GM12875 (cell line): ENCODE data around the gene PALLD.

Source experiments
- H3K4me3 ChIP-seq: one replicate; pipeline ENCODE4 v1.5.1; 2011; ENCODE audit warnings: low read depth, low read length, control low read depth
- TF ChIP-seq, protein P1 (sequence below): IDR thresholded peaks from 2 replicates; pipeline ENCODE4 v1.5.1; 2011; ENCODE audit warnings: low read depth, mild to moderate bottlenecking, control low read depth, inconsistent platforms, low read length, moderate library complexity, borderline replicate concordance; ENCODE audit not compliant: insufficient read depth

PALLD gene

DNA sequence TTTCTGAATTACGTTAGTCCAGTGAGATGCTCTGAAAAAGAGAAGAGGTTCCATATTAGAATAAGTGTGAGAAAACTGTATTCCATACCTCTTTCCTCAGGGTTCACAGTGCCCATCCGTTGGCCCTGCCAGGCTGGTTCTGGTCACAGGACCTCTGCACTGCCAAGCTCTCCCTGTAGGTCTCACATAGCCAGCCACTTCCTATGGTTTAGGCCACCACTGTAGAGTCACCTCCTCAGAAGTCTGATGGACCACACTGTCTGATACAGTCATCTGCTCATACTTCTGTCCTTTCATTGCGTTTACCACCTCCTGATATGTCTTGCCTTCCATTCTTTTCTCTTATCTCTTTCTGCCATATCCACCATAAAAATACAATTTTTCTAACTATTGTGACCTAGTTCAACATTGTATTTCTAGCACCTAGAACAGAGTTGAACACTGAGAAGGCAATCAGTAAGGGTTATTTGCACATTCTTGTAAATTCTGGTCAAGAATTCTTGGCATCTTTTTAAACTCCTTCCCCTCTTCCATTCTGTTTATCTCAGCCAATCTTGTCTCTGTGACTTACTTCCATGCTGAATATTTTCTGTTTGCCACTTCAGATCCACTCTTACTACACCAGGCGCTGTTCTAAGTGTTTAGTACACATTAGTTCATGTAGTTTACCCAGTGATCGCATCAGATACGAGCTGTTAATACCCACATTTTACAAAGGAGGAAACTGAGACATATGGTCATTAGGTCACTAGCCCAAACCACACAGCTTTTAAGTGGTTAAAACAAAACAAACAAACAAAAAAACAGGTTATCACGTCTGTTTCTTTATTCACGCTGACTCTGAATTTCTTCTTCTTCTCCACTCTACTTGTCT lies 387.6 kb downstream of the PALLD start:
- no peak overlapping the region for H3K4me3 ChIP-seq
- TF ChIP-seq, protein P1, sequence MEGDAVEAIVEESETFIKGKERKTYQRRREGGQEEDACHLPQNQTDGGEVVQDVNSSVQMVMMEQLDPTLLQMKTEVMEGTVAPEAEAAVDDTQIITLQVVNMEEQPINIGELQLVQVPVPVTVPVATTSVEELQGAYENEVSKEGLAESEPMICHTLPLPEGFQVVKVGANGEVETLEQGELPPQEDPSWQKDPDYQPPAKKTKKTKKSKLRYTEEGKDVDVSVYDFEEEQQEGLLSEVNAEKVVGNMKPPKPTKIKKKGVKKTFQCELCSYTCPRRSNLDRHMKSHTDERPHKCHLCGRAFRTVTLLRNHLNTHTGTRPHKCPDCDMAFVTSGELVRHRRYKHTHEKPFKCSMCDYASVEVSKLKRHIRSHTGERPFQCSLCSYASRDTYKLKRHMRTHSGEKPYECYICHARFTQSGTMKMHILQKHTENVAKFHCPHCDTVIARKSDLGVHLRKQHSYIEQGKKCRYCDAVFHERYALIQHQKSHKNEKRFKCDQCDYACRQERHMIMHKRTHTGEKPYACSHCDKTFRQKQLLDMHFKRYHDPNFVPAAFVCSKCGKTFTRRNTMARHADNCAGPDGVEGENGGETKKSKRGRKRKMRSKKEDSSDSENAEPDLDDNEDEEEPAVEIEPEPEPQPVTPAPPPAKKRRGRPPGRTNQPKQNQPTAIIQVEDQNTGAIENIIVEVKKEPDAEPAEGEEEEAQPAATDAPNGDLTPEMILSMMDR, result no peak

DNA sequence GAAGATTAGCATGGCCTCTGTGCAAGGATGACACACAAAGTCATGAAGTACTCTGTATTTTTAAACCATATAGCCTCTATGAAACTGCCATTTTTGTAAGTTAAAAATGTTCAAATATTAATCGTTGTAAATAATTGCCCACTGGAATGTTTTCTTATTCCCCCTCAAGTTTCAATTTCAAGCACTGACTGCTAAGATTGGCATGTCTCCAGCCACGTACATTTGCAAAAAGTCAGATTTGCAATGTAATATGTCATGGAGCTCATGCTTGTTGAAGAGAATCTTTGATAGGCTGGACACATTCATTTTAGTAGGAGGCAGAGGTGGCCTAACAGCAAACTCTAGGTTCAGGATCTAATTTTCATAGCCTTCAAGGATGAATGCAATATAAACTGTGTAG lies 388.5 kb downstream of the PALLD start:
- TF ChIP-seq, protein P1, result no peak
- H3K4me3 ChIP-seq, result no peak overlapping the region

DNA sequence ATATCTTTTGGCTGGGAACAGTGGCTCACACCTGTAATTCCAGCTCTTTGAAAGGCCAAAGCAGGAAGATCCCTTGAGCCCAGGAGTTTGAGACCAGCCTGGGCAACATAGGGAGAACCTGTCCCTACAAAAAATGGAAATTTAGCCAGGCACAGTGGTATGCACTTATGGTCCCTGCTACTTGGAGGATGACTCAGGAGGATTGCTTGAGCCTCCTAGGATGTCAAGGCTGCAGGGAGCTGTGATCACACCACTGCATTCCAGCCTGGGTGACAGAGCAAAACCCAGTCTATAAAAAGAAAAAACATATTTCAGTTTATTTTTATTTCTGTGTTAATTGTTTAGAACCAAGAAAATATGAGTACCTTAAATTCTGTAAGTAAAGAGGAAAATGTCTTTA lies 389.5 kb downstream of the PALLD start:
- no peak overlapping the region for H3K4me3 ChIP-seq
- TF ChIP-seq, protein P1, result no peak

DNA sequence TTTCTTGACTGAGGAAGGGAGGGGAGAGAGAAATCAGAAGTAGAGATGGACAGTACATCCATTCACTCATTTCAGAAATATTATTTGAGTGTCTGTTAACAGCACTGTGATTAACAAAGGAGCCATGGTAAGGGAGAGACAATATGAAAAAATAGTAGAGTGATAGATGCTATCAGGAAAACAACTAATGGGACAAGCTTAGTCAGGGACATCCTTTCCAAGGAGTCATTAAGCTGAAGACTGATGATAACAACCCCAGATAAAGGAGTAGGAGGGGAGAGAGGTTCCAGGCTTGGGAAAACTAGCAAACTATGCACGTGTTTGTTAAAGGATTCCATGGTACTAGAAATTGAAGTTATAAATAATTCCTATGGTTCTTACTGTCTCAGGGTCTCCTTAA lies 391.0 kb downstream of the PALLD start:
- no peak overlapping the region for H3K4me3 ChIP-seq
- TF ChIP-seq, protein P1, result no peak

DNA sequence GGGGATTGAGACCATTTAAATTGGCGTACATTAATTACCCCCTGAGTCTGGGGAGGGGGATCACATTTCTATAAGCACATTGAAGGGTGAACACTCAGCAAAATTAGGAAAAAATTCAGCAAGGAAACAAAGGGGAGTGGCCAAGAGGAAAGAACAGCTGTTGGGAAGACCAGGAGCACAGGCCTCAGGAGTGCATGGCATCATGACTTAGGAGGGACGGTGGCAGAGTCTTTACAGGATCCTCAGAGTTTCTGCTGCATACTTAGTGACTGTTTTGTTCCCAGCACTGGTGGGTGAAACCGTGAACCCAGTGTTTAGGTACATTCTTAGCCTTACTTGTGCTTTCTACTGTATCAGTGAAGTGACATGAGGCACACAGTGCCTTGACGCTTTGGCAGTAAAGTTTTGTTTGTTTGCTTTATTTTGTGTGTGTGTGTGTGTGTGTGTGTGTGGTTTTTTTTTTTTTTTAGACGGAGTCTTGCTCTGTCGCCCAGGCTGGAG lies 391.9 kb downstream of the PALLD start:
- H3K4me3 ChIP-seq, result no peak overlapping the region
- TF ChIP-seq, protein P1, result no peak

DNA sequence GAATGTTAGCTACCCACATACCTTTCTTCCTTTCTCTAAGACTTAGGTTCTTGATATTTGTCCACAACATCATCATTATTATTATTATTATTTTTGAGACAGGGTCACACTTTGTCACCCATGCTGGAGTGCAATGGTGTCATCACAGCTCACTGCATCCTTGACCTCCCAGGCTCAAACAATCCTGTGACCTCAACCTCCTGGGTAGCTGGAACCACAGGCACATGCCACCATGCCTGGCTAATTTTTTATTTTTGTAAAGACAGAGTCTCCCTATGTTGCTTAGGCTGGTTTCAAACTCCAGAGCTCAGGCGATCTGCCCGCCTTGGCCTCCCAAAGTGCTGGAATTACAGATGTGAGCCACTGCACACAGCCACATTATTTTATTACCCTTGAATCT lies 394.2 kb downstream of the PALLD start:
- no peak overlapping the region for H3K4me3 ChIP-seq
- TF ChIP-seq, protein P1, result no peak

DNA sequence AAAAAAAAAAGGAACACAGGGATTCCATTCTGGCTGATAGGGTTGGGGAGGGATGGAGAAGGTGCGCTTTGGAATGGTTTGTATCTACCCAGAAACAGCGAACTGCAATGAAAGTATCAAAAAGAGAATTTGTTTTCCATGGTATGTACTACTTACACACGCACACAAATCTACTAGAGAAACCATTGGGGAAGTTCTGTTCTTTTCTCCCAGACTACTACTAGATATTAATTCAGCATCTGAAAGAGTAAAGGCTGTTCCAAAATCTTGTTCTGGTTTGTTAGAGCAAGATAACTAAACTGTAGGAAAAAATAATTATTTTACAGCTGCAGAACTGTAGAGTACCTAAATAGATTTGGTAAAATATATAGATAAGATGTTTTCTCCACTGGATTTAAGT lies 394.8 kb downstream of the PALLD start:
- H3K4me3 ChIP-seq, result no peak overlapping the region
- TF ChIP-seq, protein P1, result no peak
